Mucosa of descending colon (tissue), 3 donors: ENCODE results near the gene OXSM. TPM values are rescaled to one million over a fixed set of nuclear protein-coding genes. Genes with fewer than 3 reads are reported as not detected.

Experiments
- ATAC-seq: fragments of 200-7000 bp; cut with Tn5 transposase; one replicate; pipeline ENCODE4 v1.9.1; 2020; ENCODE audit warnings: mild to moderate bottlenecking, moderate library complexity
- DNase-seq, 3 donors: peaks; one replicate each; pipeline ENCODE4 v3.0.0-alpha.2; 2020
- H3K36me3 ChIP-seq: fragments of 200-600 bp; one replicate; pipeline ENCODE4 v1.8.0; 2021; ENCODE audit warnings: low read depth, mild to moderate bottlenecking
- H3K4me1 ChIP-seq: fragments of 200-600 bp; one replicate; pipeline ENCODE4 v1.8.0; 2021; ENCODE audit warnings: low read depth, mild to moderate bottlenecking
- H3K4me3 ChIP-seq: fragments of 200-600 bp; one replicate; pipeline ENCODE4 v1.8.0; 2021; ENCODE audit warnings: mild to moderate bottlenecking
- H3K9me3 ChIP-seq: fragments of 200-600 bp; one replicate; pipeline ENCODE4 v1.8.0; 2021; ENCODE audit warnings: mild to moderate bottlenecking
- CTCF ChIP-seq: fragments of 200-600 bp; IDR thresholded peaks from one replicate; pipeline ENCODE4 v1.8.0; 2022; ENCODE audit warnings: antibody characterized with exemption, mild to moderate bottlenecking
- intact Hi-C, 2 donors: fragments of 100-400 bp; cut with DNase I in 1 of 2; cut with micrococcal nuclease in 1 of 2; formaldehyde crosslinking; loops; one replicate each; pipeline versions ENCODE4 v1.11.0 to v1.11.1; 2022; cut with DNase I, micrococcal nuclease
- total RNA-seq, 3 donors: library from RNA; stranded (reverse); fragmentation: NEBNext Ultra II Directional in 2 of 3; extraction: Animal tissue kit (Norgen Biotek cat#: 25700) in 2 of 3; gene quantifications; one replicate each; pipeline versions ENCODE4 v1.2.1 to v1.2.4, GENCODE V29; 2021 to 2023
- donor health status: DM: no; HTN: no; CAD: no; lungs with moderate emphysema.
- donor health status: DM: no; HTN: no; CAD: no.
- donor health status: DM: no; HTN: yes; CAD: no.

Gene OXSM
- total RNA-seq, 3 donors from 2014 or later = 10.0 to 18.4 (median 17.4) TPM

DNA sequence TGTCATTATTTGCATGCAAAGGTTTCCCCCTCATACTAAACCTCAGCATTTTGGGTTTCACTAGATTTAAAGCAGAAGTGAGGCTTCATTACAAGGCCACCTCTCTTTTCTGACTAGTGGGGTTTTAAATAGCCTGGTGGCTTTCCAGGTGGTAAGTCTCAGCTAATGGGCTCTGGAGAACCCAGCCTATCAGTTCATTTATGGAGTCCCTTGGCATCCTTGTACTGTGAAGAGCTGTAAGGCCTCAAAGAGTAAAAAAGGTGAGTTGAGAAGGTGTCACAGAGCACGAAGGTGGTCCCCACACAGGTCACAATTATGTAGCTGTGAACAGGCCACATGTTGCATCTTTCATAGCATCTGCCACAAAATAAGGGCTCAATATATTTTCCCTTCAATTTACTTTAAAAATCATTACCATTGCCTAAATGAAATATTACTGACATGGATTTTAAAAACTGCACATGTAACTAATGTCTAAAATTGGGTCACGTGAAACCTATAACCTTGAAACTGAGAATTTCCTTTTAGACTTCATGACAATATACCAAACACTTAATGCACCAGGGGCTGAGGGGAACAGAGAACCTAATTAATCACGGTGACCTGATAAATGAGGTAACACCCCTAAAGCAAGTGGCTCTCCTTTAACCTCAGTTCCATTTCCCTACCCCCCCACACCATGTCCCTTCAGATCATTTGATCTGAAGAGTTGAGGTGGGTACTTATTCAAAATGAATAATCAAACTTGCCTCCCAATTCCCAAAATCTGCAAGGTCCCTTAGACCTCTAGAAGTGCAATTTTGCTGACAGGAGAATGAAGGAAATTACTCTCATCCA is 7.9 kb upstream of the OXSM start:
- H3K4me3 ChIP-seq = no peak overlapping the region
- intact Hi-C loops = no loop called here
- peaks cover 14% of the 10 kb centered on the region for H3K4me1 ChIP-seq
- DNase-seq (no peak), ATAC-seq (no peak)
- no peaks in the 10 kb centered on the region for H3K36me3 ChIP-seq
- H3K9me3 ChIP-seq = no peaks in the 10 kb centered on the region
- no peak for TF ChIP-seq CTCF

GRCh38 chr3:25782636-25782937 is 7.3 kb upstream of the OXSM start:
- DNase-seq = no peak
- no peak for TF ChIP-seq CTCF
- Histone ChIP-seq H3K4me1 (peaks cover 20% of the 10 kb centered on the region), H3K36me3 (no peaks in the 10 kb centered on the region), H3K9me3 (no peaks in the 10 kb centered on the region), H3K4me3 (peak overlapping the region; percentile 90)
- ATAC-seq = no peak
- intact Hi-C loops = no loop called here

- intact Hi-C loops = no loop called here
- H3K9me3 ChIP-seq = no peaks in the 10 kb centered on the region
- H3K4me1 ChIP-seq = peaks cover 20% of the 10 kb centered on the region
- TF ChIP-seq CTCF = peak; percentile 12
- peak; percentile 96 for ATAC-seq
- no peaks in the 10 kb centered on the region for H3K36me3 ChIP-seq
- peak within 1 kb of the TSS; percentile 90 for H3K4me3 ChIP-seq
- peak; percentile 89 to 93 (median 92) for DNase-seq
Observed at GRCh38 chr3:25782938-25783660, 6.8 kb upstream of the OXSM start, which contains the start of gene NGLY1. Gene NGLY1 (minus strand): TSS chr3:25783443. CDS start chr3:25783390, 53 bp downstream.

GRCh38 chr3:25783661-25784512 is 6.0 kb upstream of the OXSM start:
- peaks cover 20% of the 10 kb centered on the region for H3K4me1 ChIP-seq
- ATAC-seq = peak; percentile 35
- peak in 1 of 3 donors; percentile 84 for DNase-seq
- peak overlapping the region; percentile 90 for H3K4me3 ChIP-seq
- intact Hi-C loops = no loop called here
- no peaks in the 10 kb centered on the region for H3K36me3 ChIP-seq
- no peaks in the 10 kb centered on the region for H3K9me3 ChIP-seq
- TF ChIP-seq CTCF = no peak

- ATAC-seq (no peak), DNase-seq (no peak)
- Histone ChIP-seq H3K36me3 (no peaks in the 10 kb centered on the region), H3K9me3 (no peaks in the 10 kb centered on the region), H3K4me1 (peaks cover 20% of the 10 kb centered on the region), H3K4me3 (no peak overlapping the region)
- intact Hi-C loops = no loop called here
- no peak for TF ChIP-seq CTCF
Observed at GRCh38 chr3:25784971-25785370, 4.9 kb upstream of the OXSM start.
